Measurements from ENCODE around the gene PLXDC2. TPM values are rescaled to one million over a fixed set of nuclear protein-coding genes. Genes with fewer than 3 reads are reported as not detected.

The PLXDC2 gene
- total and polyA plus RNA-seq, 2 experiments from 2014 or later: 10.3 to 22.6 TPM

DNA sequence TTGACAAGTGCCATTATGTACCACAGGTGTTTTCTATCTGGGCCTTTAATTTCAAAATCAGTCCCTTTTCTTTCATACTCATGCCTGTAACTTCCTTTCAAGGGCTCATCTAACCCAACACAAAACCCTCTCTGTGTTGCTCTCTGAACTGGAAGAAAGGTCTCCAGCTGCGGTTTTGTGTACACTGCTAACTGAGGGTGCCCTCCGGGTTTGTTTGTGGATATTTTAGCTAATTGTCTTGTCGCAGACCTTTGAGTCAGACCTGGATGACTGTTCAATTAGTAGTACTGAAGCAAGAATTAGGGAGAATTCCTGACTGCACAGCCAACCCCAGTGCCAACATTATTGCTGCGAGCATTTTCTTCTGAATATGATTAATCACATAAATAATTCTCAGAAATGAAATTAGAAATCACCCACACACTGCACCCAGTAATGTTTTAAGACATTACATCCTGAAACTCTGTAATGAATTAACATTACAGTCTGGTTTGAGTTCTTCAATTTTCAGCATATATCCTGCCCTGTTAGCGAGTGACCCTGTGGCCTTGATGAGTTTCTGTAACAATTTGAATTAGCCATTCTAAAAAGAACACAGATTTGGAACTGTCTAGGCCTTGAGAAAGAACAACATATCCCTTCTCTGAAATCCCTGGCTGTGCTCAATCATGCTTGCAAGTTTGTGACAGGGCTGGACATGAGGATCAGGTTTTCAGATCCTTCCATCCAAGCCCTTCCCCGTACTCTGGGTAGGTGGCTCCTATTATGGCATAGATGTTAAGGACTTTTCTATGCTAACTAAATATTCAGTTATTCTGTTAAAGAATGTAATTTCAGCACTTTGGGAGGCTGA is 460.1 kb downstream of the PLXDC2 start:
- DNase-seq (ENCODE audit: low read depth in 1 of 2, low spot score in 1 of 2): no peak
- H3K27me3 ChIP-seq: no peaks in the 10 kb centered on the region
- no peak overlapping the region for H3K27ac ChIP-seq
- no peaks in the 10 kb centered on the region for H3K9me3 ChIP-seq (ENCODE audit: low read depth)
- H3K4me1 ChIP-seq (ENCODE audit: low read depth): peaks cover 13% of the 10 kb centered on the region
- H3K4me3 ChIP-seq: no peak overlapping the region
- TF ChIP-seq, protein P1, sequence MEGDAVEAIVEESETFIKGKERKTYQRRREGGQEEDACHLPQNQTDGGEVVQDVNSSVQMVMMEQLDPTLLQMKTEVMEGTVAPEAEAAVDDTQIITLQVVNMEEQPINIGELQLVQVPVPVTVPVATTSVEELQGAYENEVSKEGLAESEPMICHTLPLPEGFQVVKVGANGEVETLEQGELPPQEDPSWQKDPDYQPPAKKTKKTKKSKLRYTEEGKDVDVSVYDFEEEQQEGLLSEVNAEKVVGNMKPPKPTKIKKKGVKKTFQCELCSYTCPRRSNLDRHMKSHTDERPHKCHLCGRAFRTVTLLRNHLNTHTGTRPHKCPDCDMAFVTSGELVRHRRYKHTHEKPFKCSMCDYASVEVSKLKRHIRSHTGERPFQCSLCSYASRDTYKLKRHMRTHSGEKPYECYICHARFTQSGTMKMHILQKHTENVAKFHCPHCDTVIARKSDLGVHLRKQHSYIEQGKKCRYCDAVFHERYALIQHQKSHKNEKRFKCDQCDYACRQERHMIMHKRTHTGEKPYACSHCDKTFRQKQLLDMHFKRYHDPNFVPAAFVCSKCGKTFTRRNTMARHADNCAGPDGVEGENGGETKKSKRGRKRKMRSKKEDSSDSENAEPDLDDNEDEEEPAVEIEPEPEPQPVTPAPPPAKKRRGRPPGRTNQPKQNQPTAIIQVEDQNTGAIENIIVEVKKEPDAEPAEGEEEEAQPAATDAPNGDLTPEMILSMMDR (IDR thresholded peaks at IDR 0.05; ENCODE audit: low read depth, low read length): no peak
- H3K36me3 ChIP-seq: peaks cover 9% of the 10 kb centered on the region

DNA sequence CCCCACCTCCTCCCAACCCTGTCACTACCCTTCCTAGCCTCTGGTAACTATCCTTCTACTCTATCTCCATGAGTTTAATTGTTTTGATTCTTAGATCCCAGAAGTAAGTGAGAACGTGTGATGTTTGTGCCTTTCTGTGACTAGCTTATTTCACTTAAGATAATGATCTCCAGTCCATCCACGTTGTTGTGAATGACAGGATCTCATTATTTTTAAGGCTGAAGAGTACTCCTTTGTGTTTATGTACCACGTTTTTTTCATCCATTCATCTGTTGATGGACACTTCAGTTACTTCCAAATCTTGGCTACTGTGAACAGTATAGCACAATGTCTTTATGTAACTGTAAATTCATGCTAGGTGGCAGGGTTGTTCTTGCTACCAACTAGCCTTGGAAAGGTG is 461.6 kb downstream of the PLXDC2 start:
- Histone ChIP-seq H3K4me3 (no peak overlapping the region), H3K27ac (no peak overlapping the region), H3K27me3 (no peaks in the 10 kb centered on the region), H3K9me3 (ENCODE audit: low read depth) (no peaks in the 10 kb centered on the region), H3K4me1 (ENCODE audit: low read depth) (no peaks in the 10 kb centered on the region), H3K36me3 (peaks cover 9% of the 10 kb centered on the region)
- TF ChIP-seq, protein P1 (IDR thresholded peaks at IDR 0.05; ENCODE audit: low read depth, low read length): no peak
- no peak for DNase-seq (ENCODE audit: low read depth in 1 of 2, low spot score in 1 of 2)

DNA sequence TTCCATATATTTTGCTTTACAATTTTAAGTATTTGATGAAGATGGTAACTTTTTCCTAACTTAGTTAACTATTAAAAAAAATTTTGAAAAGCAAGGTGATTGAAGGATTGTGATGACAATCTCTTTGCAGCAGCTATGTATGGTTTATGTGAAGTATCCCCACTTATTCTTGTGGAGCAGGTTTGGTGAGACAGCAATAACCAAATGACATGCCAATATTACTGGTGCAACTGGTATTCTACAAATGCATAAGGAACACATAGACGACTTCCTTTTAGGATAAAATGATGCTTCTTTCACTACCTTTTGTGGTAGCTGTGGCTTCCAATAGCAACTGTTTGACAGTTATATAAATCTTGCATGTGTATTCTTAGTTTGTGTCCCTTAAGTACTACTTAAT is 465.3 kb downstream of the PLXDC2 start:
- Histone ChIP-seq H3K4me3 (no peak overlapping the region), H3K36me3 (peaks cover 9% of the 10 kb centered on the region), H3K27ac (no peak overlapping the region), H3K9me3 (ENCODE audit: low read depth) (no peaks in the 10 kb centered on the region), H3K4me1 (ENCODE audit: low read depth) (no peaks in the 10 kb centered on the region), H3K27me3 (no peaks in the 10 kb centered on the region)
- no peak for DNase-seq (ENCODE audit: low read depth in 1 of 2, low spot score in 1 of 2)
- TF ChIP-seq, protein P1 (IDR thresholded peaks at IDR 0.05; ENCODE audit: low read depth, low read length): no peak

DNA sequence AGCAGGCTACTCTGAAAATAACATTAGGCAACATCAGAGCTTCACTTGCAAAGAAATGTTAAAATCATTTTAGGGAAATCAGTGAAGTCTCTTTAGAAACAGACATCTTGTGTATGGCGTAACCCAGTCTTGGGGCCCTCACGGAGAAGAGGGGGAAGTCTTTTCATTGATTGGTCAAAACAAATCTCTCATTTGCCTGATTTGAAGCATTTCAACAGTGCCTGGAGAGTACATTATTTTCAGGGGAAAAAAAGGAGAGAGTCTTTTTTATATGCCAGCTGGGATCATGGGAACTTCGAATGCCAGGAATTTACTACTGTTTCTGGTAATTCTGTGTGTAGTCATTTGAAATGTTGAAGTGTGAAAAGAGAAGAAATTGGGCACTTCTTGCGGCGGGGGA is 471.4 kb downstream of the PLXDC2 start:
- Histone ChIP-seq H3K27ac (no peak overlapping the region), H3K36me3 (no peaks in the 10 kb centered on the region), H3K27me3 (no peaks in the 10 kb centered on the region), H3K9me3 (ENCODE audit: low read depth) (no peaks in the 10 kb centered on the region), H3K4me3 (no peak overlapping the region), H3K4me1 (ENCODE audit: low read depth) (no peaks in the 10 kb centered on the region)
- DNase-seq (ENCODE audit: low read depth in 1 of 2, low spot score in 1 of 2): no peak
- TF ChIP-seq, protein P1 (IDR thresholded peaks at IDR 0.05; ENCODE audit: low read depth, low read length): no peak

DNA sequence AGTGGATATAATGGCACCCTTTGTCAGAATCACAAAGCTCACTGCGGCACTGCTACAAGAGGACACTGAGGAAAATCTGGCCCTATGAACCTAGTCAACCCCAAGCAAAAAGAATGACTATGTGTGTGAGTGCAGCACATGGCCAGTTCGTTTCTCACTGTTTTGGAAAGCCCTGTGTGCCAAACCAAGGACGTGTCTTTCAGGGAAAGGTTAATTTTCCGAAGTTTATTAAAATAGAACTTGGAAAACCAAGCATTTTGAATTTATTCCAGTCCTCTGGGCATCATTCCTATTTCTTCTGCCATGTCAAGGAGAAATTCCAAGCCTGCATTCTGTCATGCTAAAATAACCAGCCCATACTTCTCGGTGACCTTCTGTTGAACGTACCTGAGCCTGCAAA is 471.8 kb downstream of the PLXDC2 start:
- Histone ChIP-seq H3K4me3 (no peak overlapping the region), H3K4me1 (ENCODE audit: low read depth) (no peaks in the 10 kb centered on the region), H3K27me3 (no peaks in the 10 kb centered on the region), H3K36me3 (no peaks in the 10 kb centered on the region), H3K9me3 (ENCODE audit: low read depth) (no peaks in the 10 kb centered on the region), H3K27ac (no peak overlapping the region)
- DNase-seq (ENCODE audit: low read depth in 1 of 2, low spot score in 1 of 2): no peak
- TF ChIP-seq, protein P1 (IDR thresholded peaks at IDR 0.05; ENCODE audit: low read depth, low read length): no peak
